Sciatic nerve (tissue), 2 donors: ENCODE results near the gene PRR5. TPM values are rescaled to one million over a fixed set of nuclear protein-coding genes. Genes with fewer than 3 reads are reported as not detected.
"Not testable (repeated sequence)": the region's sequence is repeated elsewhere in the genome, so short reads cannot be mapped to it uniquely, and the experiment has no call there.

Experiments used
- ATAC-seq: fragments of 200-7000 bp; cut with Tn5 transposase; one replicate; pipeline ENCODE4 v1.9.1; 2020; ENCODE audit warnings: mild to moderate bottlenecking, moderate library complexity
- DNase-seq: peaks from one replicate; pipeline ENCODE4 v3.0.0-alpha.2; 2020; ENCODE audit warnings: low spot score
- intact Hi-C: fragments of 100-400 bp; cut with DNase I; formaldehyde crosslinking; loops from one replicate; pipeline ENCODE4 v1.14.2; 2022
- total RNA-seq: library from RNA; stranded (reverse); fragmentation: NEBNext Ultra II Directional; extraction: Animal tissue kit (Norgen Biotek cat#: 25700); gene quantifications from one replicate; pipeline ENCODE4 v1.2.1, GENCODE V29; 2021
- donor health status: DM: no; HTN: no; CAD: no.
- donor health status: DM: no; HTN: no; CAD: no.

Gene PRR5
- total RNA-seq, 1 donor from 2014 or later, result 33.7 TPM

DNA sequence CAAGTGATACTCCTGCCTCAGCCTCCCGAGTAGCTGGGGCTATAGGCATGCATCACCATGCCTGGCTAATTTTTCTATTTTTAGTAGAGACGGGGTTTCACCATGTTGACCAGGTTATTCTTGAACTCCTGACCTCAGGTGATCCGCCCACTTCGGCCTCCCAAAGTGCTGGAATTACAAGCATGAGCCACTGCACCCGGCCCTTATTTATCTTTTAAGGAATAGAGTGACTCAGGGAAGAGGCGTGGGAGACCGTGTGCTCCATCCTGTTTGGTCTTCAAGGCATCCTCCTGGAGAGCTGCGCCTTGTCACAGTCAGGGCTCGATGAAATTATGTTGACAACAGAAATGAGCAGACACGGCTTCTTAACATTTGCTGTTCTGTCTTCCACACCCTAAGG, 37.7 kb downstream of the PRR5 start:
- intact Hi-C loops, result loop anchor here (5.0 kb wide), 1 partner anchor 42 kb away; no protein-coding TSS in a partner anchor
- not testable (repeated sequence) for ATAC-seq, DNase-seq

DNA sequence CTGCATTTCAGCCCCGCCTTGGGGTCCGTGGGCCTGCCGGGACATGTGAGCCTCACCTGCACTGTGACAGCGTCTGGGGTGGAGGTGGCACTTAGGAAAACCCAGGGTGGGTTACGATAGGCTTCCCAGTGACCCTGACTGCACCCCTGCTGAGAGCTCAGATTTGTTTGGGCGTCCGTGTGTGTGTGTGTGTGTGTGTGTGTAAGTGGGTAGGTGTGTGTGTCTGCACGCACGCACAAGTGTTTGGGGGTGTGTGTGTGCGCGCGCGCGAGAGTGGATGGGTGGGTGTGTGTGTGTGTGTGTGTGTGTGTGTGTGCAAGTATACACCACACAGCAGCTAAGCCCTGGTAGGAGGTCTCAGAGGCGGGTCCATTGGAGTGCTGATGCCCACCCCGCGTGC, 38.3 kb downstream of the PRR5 start:
- DNase-seq (no peak), ATAC-seq (no peak)
- intact Hi-C loops, result no loop called here

DNA sequence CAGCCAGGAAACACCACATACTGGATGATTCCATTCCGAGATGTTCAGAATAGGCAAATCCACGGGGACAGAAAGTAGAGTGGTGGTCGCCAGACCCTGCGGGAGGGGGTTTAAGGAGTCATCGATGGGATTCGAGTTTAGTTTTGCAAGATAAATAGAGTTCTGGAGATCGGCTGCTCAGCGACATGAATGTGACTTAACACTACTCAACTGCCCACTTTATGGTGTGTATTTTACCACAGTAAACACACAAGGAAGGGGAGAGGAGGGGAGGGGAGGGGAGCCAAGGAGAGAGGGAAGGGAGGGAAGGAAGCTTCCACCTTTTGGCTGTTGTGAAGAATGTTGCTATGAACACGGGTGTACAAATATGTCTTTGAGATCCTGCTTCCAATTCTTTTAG, 39.9 kb downstream of the PRR5 start:
- no peak for ATAC-seq
- DNase-seq, result no peak
- intact Hi-C loops, result no loop called here

DNA sequence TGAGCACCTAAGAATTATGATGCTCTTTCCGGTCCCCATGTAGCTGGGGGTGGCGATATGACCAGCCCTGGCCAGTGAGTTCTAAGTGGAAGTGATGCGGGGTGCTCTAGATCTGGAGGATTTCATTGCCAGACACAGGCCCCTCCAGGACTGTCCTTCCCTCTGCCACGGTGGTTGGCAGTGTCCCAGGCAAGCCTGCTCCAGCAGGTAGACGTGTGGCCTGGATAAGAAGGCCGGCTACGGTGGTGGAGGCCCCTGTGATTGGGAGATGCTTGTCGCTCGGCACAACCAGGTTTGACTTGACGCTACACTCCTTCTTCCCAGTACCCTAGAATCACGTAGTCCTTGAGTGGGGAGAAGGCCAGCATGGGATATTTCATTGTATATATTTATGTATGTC, 41.2 kb downstream of the PRR5 start:
- ATAC-seq, result no peak
- DNase-seq, result no peak
- intact Hi-C loops, result no loop called here

DNA sequence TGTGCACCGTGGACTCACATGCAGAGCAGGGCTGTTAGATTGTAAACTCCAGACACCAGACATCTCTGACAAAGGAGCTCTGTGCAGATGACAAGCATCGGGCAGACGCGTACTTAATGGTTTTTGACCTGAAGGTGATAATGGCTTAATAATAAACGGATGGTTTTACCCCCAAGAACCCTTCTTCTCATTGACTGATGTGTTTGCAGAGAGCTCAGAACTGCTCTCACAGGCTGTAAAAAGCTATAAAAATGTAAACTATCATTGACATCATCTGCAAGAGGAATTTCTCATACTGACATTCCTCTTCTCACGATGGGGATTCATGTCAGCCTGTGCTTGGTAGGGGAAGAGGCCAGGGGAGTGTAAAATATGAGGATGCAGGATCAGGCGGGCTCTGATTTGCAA, 41.8 kb downstream of the PRR5 start:
- intact Hi-C loops, result no loop called here
- no peak for ATAC-seq
- no peak for DNase-seq

DNA sequence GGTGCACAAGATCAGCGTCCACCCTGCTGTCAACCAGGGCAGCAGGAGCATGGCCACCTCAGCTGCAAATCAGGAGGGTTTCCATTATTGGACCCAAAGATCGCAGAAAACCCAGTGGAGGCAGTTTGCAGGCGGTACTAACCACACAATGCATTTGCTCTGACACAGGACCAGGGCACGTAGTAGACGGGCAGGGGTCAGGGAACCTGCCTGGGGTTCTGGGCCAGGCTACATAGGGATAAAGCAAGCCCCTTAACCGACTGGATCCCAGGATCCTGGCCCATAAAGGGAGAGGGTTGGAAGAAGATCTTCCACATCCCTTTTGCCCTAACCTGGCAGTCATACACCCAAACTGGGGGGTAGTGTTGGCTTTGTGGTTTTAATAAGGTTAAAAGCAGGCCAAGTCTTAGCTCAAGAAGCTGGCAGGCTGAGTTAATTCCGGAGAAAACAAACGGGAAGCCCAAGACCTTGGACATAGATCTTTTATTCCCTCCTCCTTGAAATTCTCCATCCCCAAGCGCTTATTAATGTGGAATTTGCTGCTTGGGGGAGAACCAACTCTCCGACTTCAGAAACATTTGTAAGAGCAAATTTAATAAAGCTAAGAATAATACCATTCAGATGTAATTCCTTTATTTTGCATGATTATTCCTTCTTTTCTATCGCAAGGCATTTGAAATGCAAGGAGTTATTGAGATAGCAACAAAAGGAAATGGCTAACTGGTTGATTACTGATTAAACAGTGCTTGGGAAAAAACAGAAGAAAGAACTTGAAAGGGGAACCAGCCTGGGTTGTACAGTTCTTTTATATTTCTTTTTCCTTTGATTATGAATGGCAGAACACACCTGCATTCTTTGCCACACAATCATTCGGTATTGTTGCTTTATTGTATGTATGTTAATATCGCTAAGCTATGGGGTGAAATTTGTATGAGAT, 44.1 kb downstream of the PRR5 start:
- no peak for ATAC-seq
- intact Hi-C loops, result no loop called here

DNA sequence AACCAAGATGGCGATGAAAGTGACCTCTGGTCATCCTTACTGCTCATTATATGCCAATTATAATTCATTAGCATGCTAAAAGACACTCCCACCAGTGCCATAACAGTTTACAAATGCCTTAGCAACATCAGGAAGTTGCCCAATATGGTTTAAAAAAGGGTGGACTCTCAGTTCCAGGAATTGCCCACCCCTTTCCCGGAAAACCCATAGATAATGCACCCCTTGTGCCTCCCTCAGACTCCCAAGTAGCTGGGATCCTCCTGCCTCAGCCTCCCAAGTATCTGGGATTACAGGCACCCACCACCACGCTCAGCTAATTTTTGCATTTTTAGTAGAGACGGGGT, 45.8 kb downstream of the PRR5 start:
- intact Hi-C loops, DNase-seq, ATAC-seq: not testable (repeated sequence)

More for the DNA sequence above, 44.1 kb downstream of the PRR5 start:
- no peak for DNase-seq

DNA sequence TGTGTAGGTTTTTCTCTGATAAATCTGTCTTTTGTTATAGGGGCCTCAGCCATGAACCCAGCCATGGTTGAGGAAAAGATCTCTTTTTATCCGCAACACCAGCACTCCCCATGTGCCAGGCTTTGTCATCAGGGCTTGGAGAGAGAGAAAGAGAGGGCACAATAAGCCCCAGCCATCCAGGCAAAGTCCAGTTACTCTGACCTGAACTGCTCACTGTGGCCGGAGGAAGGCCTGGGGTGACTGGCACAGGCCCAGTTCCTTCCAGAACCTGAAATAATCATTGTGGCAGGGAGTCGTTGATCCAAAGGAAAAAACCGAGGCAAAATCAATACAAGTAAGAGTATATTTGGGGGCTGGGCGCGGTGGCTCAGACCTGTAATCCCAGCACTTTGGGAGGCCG, 46.5 kb downstream of the PRR5 start:
- intact Hi-C loops, result no loop called here
- ATAC-seq (no peak), DNase-seq (no peak)

DNA sequence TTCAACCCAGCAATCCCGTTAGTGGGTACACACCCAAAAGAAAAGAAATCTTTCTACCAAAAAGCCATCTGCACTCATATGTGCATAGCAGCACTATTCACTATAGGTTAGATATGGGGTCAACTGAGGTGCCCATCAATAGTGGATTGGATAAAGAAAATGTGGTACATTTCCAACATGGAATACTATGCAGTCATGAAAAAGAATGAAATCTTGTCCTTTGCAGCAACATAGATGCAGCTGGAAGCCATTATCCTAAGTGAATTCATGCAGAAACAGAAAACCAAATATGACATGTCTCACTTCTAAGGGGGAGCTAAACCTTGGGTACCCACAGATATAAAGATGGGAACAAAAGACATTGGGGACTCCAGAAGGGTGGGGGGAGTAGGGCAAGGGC, 48.5 kb downstream of the PRR5 start:
- ATAC-seq (no peak), DNase-seq (no peak)
- intact Hi-C loops, result no loop called here

DNA sequence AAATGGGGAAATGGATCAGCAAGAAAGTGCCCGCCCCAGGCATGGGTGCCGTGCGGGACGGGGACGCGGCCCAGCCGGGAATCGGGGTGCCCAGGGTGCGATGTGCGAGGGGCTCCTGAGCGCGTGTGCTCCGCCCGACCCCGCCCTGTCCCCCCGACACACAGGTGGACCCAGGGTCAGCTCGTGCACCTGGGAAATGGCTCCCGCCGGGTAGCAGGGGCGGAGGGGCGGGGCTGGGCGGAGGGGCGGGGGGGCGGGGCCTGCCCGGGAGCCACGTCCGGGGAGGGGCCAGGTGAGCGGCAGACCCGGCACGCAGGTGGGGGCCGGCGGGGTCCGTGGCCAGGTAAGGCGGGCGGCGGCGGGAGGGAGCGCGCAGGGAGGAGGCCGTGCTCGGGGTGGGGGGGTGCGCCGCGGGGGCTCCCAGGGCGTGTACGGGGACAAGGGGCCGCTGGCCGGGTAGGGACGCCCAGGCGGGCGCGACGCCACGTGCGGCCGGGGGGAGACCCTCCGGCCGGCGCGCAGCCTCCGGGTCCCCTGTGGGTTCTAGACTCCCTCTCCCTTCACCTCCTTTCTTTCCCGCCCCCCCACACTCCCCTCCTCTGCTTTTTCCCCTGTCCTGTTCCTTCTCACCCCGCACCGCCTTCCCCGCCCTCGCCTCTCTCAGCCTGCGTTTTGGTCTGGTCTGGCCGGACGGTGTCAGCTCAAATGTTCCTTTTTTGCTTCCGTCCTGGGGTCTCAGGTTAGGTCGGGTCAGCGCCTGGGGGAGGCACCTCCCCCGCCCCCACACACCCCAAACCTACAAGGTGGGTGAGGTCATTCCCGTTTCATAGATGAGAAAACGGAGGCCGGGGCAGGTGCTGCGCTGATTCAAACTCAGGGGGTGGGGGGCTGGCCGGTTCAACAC, 50.5 kb downstream of the PRR5 start, which contains the start of gene ARHGAP8:
TSS of gene ARHGAP8 (plus strand) at position 291 of the 904 bp plus-strand sequence. CDS start 33,953 bp downstream, outside the sequence.
- ATAC-seq (no peak), DNase-seq (no peak)
- intact Hi-C loops, result no loop called here

DNA sequence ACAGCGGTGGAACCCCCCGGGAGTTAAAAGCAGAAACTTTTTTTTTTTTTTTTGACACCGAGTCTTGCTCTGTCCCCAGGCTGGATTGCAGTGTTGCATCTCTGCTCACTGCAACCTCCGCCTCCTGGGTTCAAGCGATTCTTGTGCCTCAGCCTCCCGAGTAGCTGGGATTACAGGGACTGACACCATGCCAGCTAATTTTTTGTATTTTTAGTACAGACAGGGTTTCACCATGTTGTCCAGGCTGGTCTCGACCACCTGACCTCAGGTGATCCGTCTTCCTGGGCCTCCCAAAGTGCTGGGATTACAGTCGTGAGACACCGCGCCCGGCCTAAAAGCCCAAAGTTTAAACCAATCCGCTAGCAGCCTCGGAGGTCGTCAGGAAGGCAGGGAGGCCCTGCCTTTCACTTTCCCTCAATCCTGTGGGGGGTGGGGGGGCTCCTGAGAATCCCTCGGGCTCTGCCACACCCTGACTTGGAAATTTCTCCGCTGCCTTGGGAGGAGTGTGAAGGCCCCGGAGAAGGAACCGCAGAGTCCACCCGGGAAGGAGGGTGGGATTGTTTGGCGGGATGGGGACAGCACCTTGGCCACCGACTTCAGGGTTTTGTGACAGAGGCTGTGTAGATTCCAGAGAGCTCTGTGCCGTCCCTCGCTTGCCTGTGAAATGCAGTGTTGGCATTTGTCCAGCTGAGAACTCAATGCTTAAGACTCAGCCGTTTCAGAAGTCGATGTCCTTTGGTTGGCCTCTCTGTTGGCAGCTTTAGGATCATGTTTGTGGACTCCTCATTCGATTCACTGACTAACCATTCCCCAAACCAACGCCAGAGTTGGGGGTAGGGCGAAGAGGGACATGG, 51.4 kb downstream of the PRR5 start:
- no peak for DNase-seq
- peak; percentile 74 for ATAC-seq
- intact Hi-C loops, result no loop called here

DNA sequence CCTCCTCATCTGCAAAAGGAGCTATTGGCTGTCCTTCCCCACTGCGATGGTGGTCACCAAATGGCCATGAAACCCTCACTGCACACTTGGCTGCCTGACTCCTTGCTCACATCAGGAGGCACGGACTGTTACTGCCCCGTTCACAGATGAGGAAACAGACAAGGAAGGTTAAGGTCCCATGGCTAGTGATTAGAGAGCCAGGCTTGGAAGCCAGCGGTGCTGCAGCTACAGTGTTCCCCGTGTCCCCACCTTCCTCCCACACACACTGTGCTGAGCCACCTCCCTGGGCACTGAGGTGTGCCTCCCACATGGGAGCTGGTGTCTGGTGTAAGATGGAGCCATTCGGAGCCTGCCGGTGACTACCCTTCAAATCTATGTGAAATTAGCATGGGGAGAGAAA, 53.0 kb downstream of the PRR5 start:
- intact Hi-C loops, result no loop called here

DNA sequence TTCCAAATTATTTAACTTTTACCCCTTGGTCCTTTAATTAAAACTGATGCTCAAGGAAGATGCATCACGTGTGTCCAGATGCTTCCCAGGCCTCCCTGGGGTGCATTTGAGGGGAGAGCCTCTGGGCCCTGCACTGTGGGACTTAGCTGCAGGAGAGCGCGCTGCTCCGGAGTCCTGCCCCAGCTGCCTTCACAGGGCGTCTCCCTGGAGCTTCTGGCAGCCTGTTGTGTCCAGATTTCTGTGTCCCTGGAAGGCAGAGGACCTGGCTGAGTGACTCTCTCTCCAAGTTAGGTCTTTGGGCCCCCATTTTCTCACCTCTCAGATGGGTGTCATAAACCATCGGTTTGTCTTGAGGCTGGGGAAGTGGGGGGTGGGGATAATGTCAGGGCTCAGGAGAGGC, 53.4 kb downstream of the PRR5 start:
- intact Hi-C loops, result no loop called here
- no peak for DNase-seq
- no peak for ATAC-seq

More for the DNA sequence above, 53.0 kb downstream of the PRR5 start:
- DNase-seq (no peak), ATAC-seq (no peak)

DNA sequence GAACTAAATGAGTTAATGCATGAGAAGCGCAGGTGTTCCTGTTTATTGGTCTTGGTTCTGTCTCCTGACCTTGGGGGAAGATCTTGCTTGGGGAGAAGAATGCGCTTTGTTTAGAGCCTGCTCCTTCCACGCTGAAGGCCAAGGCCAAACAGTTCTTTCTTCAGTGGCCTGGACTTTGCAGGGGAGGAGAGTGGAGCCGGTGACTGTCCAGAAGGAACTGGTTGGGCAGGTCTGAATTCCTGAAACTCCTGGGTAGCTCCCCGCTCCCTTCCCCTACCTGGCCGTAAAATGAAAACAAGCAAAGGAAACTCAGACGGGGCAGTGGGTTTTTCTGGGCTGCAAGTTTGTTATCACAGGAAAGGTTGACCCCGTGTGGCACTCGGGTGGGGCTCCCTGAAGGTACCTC, 54.0 kb downstream of the PRR5 start:
- DNase-seq (no peak), ATAC-seq (no peak)
- intact Hi-C loops, result no loop called here

DNA sequence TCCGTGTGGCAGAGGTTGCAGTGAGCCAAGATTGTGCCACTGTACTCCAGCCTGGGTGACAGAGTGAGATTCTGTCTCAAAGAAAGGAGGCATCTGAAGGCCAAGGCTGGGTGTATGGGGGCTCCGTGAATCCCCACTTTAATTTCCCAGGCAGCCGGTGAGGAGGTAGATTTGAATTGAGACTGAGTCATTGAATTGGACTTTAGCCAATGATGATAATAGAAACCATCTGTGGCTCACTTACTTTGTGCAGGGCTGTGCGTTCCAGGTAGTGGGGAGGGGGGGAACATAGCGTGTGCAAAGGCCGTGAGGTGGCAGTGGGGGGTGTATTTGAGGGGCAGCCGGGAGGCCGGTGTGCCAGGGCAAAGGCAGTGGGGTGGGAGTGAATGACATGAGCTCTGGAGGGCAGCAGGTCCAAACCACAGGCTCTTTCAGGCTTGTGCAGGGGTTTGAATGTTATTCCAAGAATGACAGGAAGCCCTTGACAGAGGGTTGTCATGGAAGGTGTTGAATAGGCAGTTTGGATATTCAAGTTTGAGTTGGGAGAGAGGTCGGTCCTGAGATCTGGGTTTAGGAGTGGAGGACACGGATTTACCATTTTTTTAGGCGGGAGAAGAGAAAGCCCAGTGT, 56.5 kb downstream of the PRR5 start:
- DNase-seq (no peak), ATAC-seq (peak; percentile 53)
- intact Hi-C loops, result no loop called here

DNA sequence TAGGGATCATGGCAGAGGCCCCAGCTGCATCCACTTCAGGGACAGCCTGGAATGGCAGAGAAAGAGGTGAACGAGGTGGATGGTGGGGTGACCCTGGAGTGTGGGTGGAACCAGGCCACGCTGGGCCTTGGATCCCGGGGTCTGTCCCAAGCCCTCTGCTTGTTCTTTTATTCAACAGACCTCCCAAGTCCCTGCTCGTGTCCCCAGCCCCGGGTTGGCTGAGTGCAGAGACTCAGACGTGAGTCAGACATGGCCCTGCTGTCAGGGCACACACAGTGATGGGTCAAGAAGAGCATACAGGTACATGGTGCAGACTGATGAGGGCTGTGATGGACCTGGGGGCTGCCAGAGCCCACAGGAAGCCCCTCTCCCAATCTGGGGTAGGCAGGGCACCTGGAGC, 57.0 kb downstream of the PRR5 start:
- DNase-seq (no peak), ATAC-seq (no peak)
- intact Hi-C loops, result no loop called here

DNA sequence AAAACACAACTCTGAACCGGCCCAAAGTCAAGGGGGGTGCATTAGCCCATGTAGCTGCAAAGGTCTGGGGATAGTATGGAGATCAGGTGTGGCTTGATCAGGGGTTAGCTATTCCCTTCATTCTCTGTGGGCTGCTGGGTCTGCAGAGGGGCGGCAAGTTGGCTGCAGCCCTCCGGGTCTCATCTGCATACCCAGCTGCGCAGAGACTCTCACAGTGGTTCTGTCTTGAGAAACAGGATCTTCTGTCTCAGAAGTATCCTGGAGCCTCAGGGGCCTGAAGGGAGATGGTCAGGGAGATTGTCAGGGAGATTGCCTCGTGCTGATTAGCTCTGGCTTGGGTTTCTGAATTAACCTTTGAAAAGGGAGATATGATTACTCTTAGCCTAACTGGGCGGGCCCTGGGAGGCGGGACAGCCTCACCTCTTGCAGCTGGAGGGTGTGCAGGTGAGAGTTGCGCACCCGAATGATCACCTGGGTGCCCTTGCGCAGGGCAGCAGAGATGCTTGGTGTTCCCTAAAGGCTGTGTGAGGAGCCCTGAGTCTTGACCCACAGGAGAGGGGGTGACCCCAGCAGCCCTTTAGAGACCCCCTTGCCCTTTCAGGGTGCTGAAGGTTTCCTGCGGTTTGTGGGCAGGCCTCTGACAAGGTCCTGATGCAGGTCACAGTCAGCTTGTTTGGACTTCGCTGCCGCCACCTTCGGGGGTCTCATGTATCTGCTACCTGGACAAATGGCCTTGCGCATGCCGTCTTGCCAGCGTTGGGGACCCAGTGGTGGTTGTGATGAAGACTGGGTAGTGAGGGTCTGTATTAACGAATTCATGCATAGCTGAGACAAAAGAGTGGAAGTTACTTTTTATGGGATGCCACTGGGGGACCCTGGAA, 57.7 kb downstream of the PRR5 start:
- no peak for DNase-seq

More for the DNA sequence above, 57.7 kb downstream of the PRR5 start:
- no peak for ATAC-seq
- intact Hi-C loops, result loop anchor here (1.0 kb wide), 1 partner anchor 27 kb away; no protein-coding TSS in a partner anchor
